Hepatocyte (in vitro differentiated cells): Measurements from ENCODE around the gene IKZF5.

Experiments used
- CTCF ChIP-seq: fragments of 200-600 bp; sonication (generic); IDR thresholded peaks from 2 replicates; pipeline ENCODE4 v1.5.1; 2016; ENCODE audit warnings: antibody characterized with exemption, mild to moderate bottlenecking; ENCODE audit not compliant: poor library complexity
- EZH2phosphoT487 ChIP-seq: fragments of 200-600 bp; sonication (generic); IDR thresholded peaks from one replicate; pipeline ENCODE4 v1.6.1; 2018; ENCODE audit warnings: antibody characterized with exemption, mild to moderate bottlenecking, low read depth, moderate library complexity; ENCODE audit not compliant: unreplicated experiment, severe bottlenecking

GRCh38 chr10:123039632-123039930, 31.0 kb upstream of the IKZF5 start:
- TF ChIP-seq CTCF, result no peak
- TF ChIP-seq EZH2phosphoT487, result no peak
